Right lobe of liver (tissue), 4 donors: ENCODE results near the gene TOB2.

Source experiments
- CTCF ChIP-seq, 4 donors: fragments of 200-600 bp in 3 of 4; fragments of 450-650 bp in 1 of 4; IDR thresholded peaks; one replicate each; pipeline versions ENCODE4 v1.5.1 to v1.8.0; 2016 to 2022; ENCODE audit warnings: antibody characterized with exemption in 4 of 4, mild to moderate bottlenecking in 2 of 4
- POLR2A ChIP-seq: fragments of 450-650 bp; IDR thresholded peaks from one replicate; pipeline ENCODE4 v1.6.1; 2017; ENCODE audit warnings: antibody characterized with exemption, mild to moderate bottlenecking
- donor health status: DM: no; HTN: no; CAD: no.
- donor health status: DM: no; HTN: no; CAD: no.
- donor health status: DM: no; HTN: yes; CAD: no.

GRCh38 chr22:41401781-41402648 is 44.6 kb downstream of the TOB2 start:
- TF ChIP-seq CTCF (IDR thresholded peaks at IDR 0.05) (no peak), POLR2A (no peak)
